ENCODE results near the gene TCF7L2.

- no peak for TF ChIP-seq EZH2 (IDR thresholded peaks at IDR 0.05; ENCODE audit: borderline replicate concordance, low read length)
- TF ChIP-seq, protein P1, sequence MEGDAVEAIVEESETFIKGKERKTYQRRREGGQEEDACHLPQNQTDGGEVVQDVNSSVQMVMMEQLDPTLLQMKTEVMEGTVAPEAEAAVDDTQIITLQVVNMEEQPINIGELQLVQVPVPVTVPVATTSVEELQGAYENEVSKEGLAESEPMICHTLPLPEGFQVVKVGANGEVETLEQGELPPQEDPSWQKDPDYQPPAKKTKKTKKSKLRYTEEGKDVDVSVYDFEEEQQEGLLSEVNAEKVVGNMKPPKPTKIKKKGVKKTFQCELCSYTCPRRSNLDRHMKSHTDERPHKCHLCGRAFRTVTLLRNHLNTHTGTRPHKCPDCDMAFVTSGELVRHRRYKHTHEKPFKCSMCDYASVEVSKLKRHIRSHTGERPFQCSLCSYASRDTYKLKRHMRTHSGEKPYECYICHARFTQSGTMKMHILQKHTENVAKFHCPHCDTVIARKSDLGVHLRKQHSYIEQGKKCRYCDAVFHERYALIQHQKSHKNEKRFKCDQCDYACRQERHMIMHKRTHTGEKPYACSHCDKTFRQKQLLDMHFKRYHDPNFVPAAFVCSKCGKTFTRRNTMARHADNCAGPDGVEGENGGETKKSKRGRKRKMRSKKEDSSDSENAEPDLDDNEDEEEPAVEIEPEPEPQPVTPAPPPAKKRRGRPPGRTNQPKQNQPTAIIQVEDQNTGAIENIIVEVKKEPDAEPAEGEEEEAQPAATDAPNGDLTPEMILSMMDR (conservative IDR thresholded peaks at IDR 0.05 in 1 of 2, IDR thresholded peaks at IDR 0.05 in 1 of 2; ENCODE audit: extremely low read depth in 1 of 2, insufficient read depth in 1 of 2, low read depth in 1 of 2, low read length in 2 of 2): peak in 1 of 2 donors; percentile 11
Measured at GRCh38 chr10:113214331-113214730, 264.3 kb downstream of the TCF7L2 start.

Data from mammary epithelial cell (primary cell).